Activated naive CD8-positive, alpha-beta T cell treated with anti-CD3 and anti-CD28 coated beads for 36 hours (primary cell): ENCODE data around the gene MAPK8IP3. TPM values are rescaled to one million over a fixed set of nuclear protein-coding genes. Genes with fewer than 3 reads are reported as not detected.

ENCODE experiments used
- DNase-seq: peaks from one replicate; pipeline ENCODE4 v3.0.0; 2021
- H3K27ac Mint-ChIP-seq: one replicate; pipeline ENCODE4 v1.8.0; 2022; ENCODE audit warnings: mild to moderate bottlenecking, moderate library complexity, mixed read lengths
- H3K27me3 Mint-ChIP-seq: one replicate; pipeline ENCODE4 v1.8.0; 2022; ENCODE audit warnings: mild to moderate bottlenecking, mixed read lengths
- H3K36me3 Mint-ChIP-seq: one replicate; pipeline ENCODE4 v1.8.0; 2021; ENCODE audit warnings: mild to moderate bottlenecking, mixed read lengths
- H3K4me1 Mint-ChIP-seq: one replicate; pipeline ENCODE4 v1.8.0; 2021; ENCODE audit warnings: mixed read lengths
- H3K4me3 Mint-ChIP-seq: one replicate; pipeline ENCODE4 v1.8.0; 2022; ENCODE audit warnings: mild to moderate bottlenecking, moderate library complexity, mixed read lengths
- H3K9me3 Mint-ChIP-seq: one replicate; pipeline ENCODE4 v1.8.0; 2022; ENCODE audit warnings: mixed read lengths
- total RNA-seq, 2 experiments: library from RNA; stranded (reverse); gene quantifications; one replicate each; pipeline ENCODE4 v1.2.3, GENCODE V29; 2021

MAPK8IP3 gene
- total RNA-seq, 2 experiments from 2014 or later: 46.7 to 47.3 TPM

DNA sequence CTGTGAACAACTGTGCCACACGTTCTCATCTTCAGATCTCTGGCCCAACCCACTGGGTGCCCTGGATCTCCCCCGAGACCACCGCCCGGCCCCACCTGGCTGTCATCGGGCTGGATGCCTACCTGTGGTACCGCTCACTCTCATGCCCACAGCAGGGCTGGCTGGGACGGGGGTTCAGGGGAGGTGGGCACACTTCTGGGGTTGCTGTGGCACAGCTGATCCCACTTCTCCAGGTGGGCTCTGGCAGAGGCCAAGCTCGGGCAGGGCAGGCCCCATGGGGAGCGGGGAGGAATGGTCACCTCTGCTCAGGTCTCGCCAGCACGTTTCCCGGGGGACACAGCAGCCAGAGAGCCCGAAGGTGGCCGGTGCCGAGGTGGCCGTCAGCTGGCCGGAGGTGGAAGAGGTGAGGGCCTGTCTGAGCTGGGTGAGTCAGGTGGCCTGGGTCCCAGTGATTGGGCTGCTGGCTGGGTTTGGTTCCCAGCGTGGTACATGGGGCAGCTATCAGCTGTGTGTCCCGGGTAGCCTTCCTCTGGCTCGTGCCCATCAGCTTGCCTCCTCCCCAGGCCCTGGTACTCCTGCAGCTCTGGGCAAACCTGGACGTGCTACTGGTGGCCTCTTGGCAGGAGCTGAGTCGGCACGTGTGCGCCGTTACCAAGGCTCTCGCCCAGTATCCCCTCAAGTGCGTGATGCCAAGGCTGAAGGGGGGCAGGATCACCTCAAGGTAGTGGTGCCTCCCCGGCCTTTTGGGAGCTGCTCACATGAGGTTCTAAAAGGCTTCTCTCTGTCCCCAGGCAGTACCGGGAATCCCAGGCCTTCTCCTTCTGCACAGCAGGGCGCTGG is 69.2 kb downstream of the MAPK8IP3 start:
- peaks cover 3% of the 10 kb centered on the region for H3K27me3 Mint-ChIP-seq
- H3K9me3 Mint-ChIP-seq: no peaks in the 10 kb centered on the region
- no peak for DNase-seq
- peak overlapping the region; percentile 29 for H3K4me3 Mint-ChIP-seq
- peaks cover 11% of the 10 kb centered on the region for H3K36me3 Mint-ChIP-seq
- peaks cover 7% of the 10 kb centered on the region for H3K4me1 Mint-ChIP-seq
- H3K27ac Mint-ChIP-seq: no peak overlapping the region

DNA sequence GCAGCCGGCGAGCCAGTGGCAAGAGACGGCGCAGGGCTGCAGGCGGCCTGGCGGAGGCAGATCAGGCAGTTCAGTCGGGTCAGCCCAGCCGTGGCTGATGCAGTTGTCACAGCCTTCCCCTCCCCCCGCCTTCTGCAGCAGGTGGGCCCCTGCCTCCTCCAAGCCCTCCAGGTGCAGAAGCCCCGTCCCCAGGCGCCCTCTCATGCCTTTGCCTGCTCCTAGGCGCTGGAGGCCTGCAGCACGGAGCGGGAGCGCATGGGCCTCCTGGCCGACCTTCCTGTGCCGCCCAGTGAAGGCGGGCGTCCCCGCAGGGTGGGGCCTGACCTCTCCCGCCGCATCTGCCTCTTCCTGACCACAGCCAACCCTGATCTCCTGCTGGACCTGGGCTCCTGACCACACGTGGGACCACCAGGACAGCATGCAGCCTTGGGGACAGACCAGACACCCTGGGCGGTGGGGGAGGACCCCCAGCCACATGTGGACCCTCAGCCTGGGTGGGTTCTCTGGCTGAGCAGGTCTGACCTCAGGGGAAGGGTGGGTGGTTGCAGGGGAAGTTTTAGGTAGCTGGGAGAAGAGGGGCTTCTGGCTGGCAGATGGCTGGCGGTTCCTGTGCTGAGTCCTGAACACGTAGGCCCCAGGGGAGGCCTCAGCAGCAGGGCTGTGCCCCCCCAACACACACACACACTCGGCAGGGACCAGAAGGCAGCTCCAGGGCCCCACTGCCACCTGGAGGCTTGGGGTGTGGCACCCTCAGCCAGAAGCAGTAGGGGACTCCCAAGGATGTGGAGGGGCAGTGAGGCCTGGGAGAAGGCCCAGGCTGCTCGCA is 70.1 kb downstream of the MAPK8IP3 start:
- peaks cover 9% of the 10 kb centered on the region for H3K36me3 Mint-ChIP-seq
- H3K4me3 Mint-ChIP-seq: no peak overlapping the region
- H3K4me1 Mint-ChIP-seq: peaks cover 5% of the 10 kb centered on the region
- no peaks in the 10 kb centered on the region for H3K9me3 Mint-ChIP-seq
- H3K27ac Mint-ChIP-seq: no peak overlapping the region
- peaks cover 3% of the 10 kb centered on the region for H3K27me3 Mint-ChIP-seq
- DNase-seq: no peak

DNA sequence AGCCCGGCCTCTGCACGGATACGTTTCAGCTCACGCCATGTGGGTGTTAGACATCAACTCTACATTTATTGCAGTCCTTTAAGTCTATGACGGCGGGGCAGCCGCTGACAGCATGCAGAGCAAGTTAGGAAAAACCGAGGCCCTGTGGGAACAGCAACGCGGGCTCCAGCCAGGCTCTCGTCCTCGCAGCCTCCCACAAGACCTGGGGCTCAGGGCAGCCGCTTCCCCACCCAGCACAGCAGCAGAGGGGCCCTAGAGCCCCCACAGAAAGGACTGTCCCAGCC is 70.6 kb downstream of the MAPK8IP3 start:
- DNase-seq: no peak
- Mint-ChIP-seq H3K4me3 (no peak overlapping the region), H3K27ac (no peak overlapping the region), H3K36me3 (peaks cover 9% of the 10 kb centered on the region), H3K27me3 (peaks cover 3% of the 10 kb centered on the region), H3K9me3 (no peaks in the 10 kb centered on the region), H3K4me1 (peaks cover 7% of the 10 kb centered on the region)

DNA sequence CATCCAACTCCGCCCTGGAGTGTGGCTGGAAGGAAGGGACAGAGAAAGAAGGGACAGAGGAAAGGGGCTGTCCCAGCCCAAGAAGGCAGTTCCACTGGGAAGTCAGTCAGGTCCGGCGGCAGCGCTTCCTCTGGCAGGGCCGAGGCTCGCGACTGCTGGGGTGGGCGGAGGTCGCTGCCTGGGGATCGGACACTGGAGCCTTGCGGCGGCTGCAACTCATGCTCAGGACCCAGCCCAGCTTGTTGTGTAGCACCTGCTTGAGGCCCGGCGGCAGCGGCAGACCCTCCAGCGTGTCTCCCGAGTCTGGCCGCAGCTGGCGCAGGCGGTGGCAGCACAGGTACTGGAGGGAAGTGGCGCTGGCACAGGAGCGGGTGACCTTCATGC is 71.0 kb downstream of the MAPK8IP3 start:
- no peak for DNase-seq
- Mint-ChIP-seq H3K4me1 (peaks cover 10% of the 10 kb centered on the region), H3K4me3 (no peak overlapping the region), H3K36me3 (peaks cover 5% of the 10 kb centered on the region), H3K27me3 (peaks cover 3% of the 10 kb centered on the region), H3K9me3 (no peaks in the 10 kb centered on the region), H3K27ac (no peak overlapping the region)

DNA sequence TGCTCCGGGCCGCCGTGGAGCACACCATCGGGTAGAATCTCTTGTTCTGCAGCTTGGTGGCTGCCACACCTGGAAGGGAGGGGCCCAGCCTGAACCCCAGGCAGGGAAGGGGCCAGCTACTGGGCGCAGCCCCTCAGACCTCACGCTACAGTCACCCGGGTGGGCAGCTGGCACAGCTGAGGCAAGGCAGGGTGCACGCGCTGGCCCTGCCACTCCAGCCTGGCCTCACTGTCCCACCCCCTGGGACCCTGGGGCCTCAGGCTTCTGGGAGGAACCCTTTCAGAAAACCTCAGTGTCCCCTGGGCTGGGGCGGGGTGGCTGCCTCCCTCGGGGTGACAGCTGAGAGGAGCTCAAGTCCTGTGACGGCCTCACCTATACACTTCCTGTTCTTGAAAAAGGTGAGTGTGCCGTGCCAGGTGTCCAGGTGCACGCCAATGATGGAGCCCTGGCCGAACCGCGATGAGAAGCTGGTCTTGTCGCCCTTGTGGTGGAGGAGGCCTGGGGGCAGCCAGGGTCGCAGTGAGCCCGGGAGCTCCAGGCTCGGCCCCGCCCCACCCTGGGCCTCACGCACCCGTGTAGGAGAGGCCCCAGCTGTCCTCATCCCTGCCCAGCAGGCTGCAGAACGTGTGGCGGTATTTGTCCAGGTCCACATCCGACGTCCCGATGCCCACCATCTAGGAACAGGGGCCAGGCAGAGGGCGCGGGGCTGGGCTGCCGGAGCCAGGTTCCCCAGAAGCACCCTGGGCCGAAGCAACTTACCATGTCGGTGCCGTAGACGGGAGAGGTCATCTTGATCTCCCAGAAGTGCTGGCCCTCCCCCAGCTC is 71.6 kb downstream of the MAPK8IP3 start:
- Mint-ChIP-seq H3K4me3 (no peak overlapping the region), H3K4me1 (peaks cover 7% of the 10 kb centered on the region), H3K27ac (no peak overlapping the region), H3K36me3 (no peaks in the 10 kb centered on the region), H3K27me3 (no peaks in the 10 kb centered on the region), H3K9me3 (no peaks in the 10 kb centered on the region)
- DNase-seq: no peak

DNA sequence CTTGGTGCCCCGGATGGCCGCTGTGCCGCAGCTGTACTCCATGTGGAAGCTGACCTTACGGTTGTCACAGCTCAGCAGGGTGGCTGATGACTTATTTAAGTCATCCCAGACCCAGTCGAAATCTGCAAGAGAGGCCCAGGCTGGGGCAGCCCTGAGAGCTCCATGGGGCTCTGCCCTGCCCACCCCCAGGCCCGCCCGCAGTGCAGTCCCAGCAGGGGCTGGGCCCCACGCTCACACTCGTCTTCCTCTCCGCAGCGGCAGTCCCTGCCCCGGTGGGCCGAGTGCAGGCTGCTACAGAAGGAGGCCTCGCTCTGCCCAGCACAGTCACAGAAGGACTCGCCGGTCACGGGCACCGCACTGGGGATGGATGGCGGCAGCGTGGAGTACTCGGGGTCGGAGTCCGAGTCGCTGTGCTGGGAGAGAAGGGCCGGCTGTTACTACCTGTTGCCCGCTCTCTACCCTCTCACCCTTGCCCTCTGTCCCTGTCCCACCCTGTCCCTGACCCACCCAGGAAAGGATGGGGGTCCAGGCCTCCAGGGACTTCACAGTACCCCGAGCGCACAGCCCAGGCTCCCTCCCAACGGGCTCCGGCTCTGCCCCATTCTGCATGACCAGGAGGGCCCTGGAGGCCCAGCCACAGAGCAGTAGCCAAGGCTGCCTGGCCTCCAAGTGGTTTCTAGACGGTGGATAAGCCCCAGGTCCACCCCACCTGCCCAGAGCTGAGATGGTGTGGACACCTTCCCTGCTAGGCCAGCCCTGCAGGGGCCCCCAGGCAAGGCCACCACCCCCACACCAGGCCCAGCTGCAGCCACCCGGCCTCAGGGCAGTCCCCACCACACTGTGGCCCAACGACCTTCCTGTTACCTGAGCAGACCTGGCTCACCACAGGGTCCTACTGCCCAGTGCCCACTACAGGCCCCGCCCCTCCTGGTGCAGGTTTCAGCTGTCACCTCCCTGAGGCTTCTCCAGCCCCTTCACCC is 72.5 kb downstream of the MAPK8IP3 start:
- Mint-ChIP-seq H3K27ac (no peak overlapping the region), H3K36me3 (peaks cover 3% of the 10 kb centered on the region), H3K27me3 (no peaks in the 10 kb centered on the region), H3K4me1 (peaks cover 7% of the 10 kb centered on the region), H3K4me3 (no peak overlapping the region), H3K9me3 (no peaks in the 10 kb centered on the region)
- no peak for DNase-seq

DNA sequence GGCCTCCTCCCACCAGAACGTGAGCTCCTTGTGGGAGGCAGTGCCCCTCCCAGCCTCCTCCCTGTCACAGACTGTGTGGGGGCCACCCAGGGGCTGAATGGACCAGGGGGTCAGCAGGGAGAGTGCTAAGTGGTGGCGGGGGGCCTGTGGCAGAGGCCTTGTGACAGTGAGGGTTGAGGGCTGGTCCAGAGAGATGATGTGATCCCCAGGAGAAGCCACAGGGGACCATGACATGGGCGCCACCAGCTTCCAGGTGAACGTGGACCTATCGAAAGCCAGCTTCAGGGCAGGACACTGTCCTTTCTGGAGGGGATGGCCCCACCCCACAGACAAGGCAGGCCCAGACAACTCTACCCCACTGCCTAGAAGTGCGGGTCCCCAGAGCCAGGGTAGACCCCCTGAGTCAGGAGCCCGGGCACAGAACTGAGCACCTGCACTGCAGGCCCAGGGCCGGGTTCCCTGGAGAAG is 73.3 kb downstream of the MAPK8IP3 start:
- H3K27me3 Mint-ChIP-seq: no peaks in the 10 kb centered on the region
- H3K4me3 Mint-ChIP-seq: no peak overlapping the region
- H3K4me1 Mint-ChIP-seq: peaks cover 7% of the 10 kb centered on the region
- no peak overlapping the region for H3K27ac Mint-ChIP-seq
- no peak for DNase-seq
- no peaks in the 10 kb centered on the region for H3K9me3 Mint-ChIP-seq
- peaks cover 8% of the 10 kb centered on the region for H3K36me3 Mint-ChIP-seq

DNA sequence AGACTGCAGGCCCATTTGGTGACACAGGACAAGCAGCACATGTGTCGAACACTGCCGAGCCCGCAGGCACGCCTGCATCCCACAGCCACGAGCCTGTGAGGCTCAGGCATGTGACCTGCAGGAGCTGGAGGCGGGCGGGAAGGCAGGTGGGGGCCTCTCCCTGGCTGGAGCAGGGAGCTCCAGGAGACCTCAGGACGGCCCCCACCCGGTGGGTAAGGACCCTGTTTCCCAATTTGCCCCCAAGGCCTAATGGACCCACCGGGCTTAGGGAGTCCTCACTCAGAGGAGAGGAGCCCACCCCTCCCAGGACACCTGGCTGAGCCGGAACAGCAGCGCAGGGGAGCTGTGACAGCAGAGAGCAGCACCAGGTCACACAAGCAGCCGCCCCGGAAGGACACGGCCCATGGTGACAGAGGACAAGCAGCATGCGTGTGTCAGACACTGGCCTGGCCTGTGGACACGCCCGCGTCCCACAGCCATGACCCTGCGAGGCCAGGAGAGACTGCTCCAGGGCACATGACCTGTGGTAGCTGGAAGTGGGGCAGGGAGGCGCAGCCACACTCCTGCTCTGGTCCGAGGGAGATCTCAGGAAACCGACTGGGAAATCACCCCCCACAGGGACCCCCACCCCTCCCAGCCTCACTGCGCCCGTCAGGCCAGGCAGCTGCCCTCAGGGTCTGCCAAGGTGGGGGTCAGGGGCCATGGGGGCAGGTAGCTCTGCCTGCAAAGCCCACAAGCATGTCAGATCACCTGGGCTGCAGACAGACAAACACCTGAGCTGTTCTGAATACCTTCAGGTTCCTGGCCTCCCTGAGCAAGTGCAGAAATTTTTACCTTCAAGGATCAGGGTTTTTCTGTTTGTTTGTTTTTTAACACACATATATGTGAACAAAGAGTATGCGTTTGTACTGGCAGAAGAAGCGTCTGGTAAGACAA is 74.0 kb downstream of the MAPK8IP3 start:
- no peak for DNase-seq
- peaks cover 8% of the 10 kb centered on the region for H3K36me3 Mint-ChIP-seq
- H3K4me3 Mint-ChIP-seq: peak overlapping the region; percentile 14
- H3K9me3 Mint-ChIP-seq: no peaks in the 10 kb centered on the region
- H3K27ac Mint-ChIP-seq: peak overlapping the region; percentile 72
- H3K27me3 Mint-ChIP-seq: no peaks in the 10 kb centered on the region
- H3K4me1 Mint-ChIP-seq: peaks cover 8% of the 10 kb centered on the region

DNA sequence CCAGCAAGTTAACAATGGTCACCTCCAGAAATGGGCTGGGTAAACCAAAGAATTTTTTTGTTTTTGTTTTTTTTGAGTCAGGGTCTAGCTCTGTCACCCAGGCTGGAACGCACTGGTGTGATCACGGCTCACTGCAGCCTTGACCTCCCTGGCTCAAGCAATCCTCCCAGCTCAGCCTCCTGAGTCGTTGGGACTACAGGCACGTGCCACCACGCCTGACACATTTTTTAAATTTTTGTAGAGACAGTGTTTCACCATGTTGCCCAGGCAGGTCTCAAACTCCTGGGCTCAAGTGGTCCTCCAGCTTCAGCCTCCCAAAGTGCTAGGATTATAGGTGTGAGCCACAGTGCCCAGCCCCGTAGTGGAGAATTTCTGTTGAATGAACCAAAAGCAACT is 74.7 kb downstream of the MAPK8IP3 start:
- H3K9me3 Mint-ChIP-seq: no peaks in the 10 kb centered on the region
- peaks cover 8% of the 10 kb centered on the region for H3K36me3 Mint-ChIP-seq
- H3K4me1 Mint-ChIP-seq: peaks cover 11% of the 10 kb centered on the region
- no peak for DNase-seq
- H3K27ac Mint-ChIP-seq: no peak overlapping the region
- H3K27me3 Mint-ChIP-seq: no peaks in the 10 kb centered on the region
- H3K4me3 Mint-ChIP-seq: peak overlapping the region; percentile 82

DNA sequence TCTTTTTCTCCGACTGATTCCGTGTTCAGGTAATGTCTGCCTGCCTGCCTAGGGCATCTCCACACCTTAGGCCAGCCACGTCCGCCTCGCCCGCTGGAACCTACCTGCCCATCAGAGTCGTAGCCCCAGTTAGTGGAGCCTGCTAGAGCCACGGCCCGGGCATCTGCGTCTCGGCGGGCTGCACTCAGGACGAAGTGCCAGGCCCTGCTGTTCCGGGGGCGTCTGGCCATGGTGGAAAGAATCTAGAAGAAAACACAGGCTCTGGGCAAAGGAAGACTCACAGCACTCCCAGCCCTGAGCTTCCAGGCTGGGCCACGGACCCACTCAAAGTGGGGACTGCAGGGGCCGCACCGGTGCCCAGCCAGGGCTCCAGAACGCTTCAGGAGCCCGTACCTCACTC is 75.3 kb downstream of the MAPK8IP3 start:
- H3K36me3 Mint-ChIP-seq: peaks cover 8% of the 10 kb centered on the region
- peak overlapping the region; percentile 25 for H3K27ac Mint-ChIP-seq
- no peaks in the 10 kb centered on the region for H3K27me3 Mint-ChIP-seq
- DNase-seq: no peak
- peaks cover 12% of the 10 kb centered on the region for H3K4me1 Mint-ChIP-seq
- no peaks in the 10 kb centered on the region for H3K9me3 Mint-ChIP-seq
- H3K4me3 Mint-ChIP-seq: peak overlapping the region; percentile 82

DNA sequence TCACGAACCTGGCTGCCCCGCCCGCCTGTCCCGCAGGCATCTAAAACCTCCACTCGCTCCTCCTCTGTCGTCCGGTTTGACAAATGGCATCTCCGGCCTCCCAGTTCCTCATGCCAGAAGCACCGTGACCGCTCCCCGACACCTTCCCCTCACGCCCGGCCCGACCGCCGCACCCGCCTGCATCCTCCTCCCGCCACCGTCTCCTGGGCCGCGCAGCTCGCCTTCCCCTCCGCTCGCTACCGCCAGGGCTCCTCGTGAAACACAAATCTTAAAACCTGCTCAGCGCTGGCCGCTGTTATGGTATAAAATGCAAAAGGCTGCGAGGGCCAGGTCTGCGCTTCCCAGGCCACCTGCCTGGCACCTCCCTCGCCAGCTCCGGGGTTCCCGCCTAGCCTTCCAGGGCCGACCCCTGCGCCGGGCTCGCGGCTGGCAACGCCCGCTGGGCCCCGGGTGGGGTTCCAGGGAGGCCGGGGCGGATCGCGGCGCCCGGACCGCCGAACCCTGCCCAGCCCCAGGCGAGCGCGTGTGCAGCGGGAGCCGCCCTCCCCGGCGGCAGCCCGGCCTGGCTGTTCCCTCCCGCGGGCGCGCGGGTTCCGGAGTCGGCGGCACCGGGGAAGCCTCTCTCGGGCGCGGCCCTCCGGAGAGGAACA is 75.9 kb downstream of the MAPK8IP3 start:
- no peaks in the 10 kb centered on the region for H3K9me3 Mint-ChIP-seq
- peak overlapping the region; percentile 82 for H3K4me3 Mint-ChIP-seq
- peaks cover 8% of the 10 kb centered on the region for H3K36me3 Mint-ChIP-seq
- peak overlapping the region; percentile 70 for H3K27ac Mint-ChIP-seq
- no peaks in the 10 kb centered on the region for H3K27me3 Mint-ChIP-seq
- peaks cover 12% of the 10 kb centered on the region for H3K4me1 Mint-ChIP-seq
- DNase-seq: peak; percentile 48

DNA sequence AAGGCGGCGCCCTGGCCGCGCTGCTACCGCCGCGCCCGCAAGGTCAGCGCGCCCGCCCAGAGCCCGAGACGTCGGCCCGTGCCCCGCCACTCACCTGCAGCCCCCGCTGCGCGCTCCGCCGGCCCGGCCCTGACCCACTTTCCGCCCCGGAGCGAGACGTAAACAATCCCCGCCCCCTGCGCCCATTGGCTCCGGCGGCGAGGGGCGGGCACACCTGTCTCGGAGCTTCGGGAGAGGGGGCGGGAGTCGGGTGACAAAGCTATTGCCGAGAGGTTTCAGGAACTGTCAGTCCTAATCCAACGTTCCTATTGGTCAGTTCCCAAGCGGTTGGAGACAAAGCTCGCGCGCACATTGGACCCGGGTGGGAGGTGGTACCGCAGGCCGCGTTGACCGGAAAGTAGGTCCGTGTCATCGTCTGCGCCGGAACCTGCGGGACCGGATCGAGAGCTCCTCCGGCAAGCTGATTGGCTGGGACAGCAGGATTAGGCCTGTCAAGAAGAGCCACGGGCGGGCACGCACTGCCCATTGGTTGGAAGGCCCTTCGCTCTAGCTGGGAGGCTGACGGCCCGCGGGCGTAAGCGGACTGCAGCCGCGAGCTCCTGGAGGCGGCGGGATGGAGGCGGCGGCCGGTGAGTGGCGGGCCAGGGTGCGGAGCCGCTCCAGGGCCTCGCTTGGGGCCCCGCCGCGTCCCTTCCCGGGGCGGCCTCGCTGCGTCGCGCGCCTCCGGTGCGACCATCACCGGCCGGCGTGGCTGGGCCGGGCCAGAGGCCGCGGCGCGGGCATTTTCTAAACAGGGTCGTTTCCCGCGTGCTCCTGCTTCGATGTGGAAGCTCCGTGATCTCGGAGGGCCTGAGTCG is 76.6 kb downstream of the MAPK8IP3 start, which contains the start of the genes NUBP2 and SPSB3:
Gene NUBP2, plus strand, starts transcription at position 553 of the 857 bp plus-strand sequence. Its CDS starts 61 bp downstream, at position 614.
Gene SPSB3, minus strand, starts transcription at position 164 of the 857 bp plus-strand sequence. CDS start 1,088 bp downstream, outside the sequence.
- peaks cover 8% of the 10 kb centered on the region for H3K36me3 Mint-ChIP-seq

More for the DNA sequence above, 76.6 kb downstream of the MAPK8IP3 start, which contains the start of the genes NUBP2 and SPSB3:
- peak within 1 kb of the TSS; percentile 90 for H3K4me3 Mint-ChIP-seq
- H3K9me3 Mint-ChIP-seq: no peaks in the 10 kb centered on the region
- H3K4me1 Mint-ChIP-seq: peaks cover 12% of the 10 kb centered on the region
- peak within 1 kb of the TSS; percentile 86 for H3K27ac Mint-ChIP-seq
- H3K27me3 Mint-ChIP-seq: no peaks in the 10 kb centered on the region
- DNase-seq: peak; percentile 99
